ENCODE data around the gene PTGR3. TPM values are rescaled to one million over a fixed set of nuclear protein-coding genes. Genes with fewer than 3 reads are reported as not detected.

PTGR3 gene
- total and polyA plus RNA-seq, 2 of the 8 experiments (the other 6 are each of a cell fraction or from before 2014, with no cell fraction given) = 2.0 to 3.6 TPM

DNA sequence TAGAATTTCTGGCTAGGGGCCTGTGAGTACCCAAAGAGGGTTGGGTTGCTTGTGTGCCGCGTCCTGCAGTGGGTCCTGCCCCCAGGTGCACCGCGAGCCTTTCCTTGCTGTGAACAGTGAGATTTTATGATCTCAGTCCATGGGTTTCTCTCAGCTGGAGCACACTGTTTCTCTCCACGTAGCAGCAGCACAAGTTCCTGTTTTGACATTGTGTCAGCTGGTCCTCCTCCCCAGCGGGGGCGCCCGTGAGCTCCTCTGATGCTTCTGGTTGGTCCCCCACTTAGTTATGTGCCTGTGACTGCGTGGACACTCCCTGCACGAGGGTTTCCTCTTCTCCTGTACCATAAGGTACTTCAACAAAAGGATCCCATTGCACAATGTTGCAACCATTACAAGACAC is 31.5 kb upstream of the PTGR3 start:
- no peaks in the 10 kb centered on the region for H3K23me2 ChIP-seq (ENCODE audit: low read depth, low read length)
- ChIA-PET CTCF (ENCODE audit: partially characterized antibody) (interaction anchor here (0.6 to 0.9 kb wide), 3 partner anchors 16 to 868 kb away, joined by 3 read pairs; no protein-coding TSS in a partner anchor), POLR2A (ENCODE audit: partially characterized antibody) (no interaction called here)
- no peaks in the 10 kb centered on the region for H3K27me3 ChIP-seq (replicated peaks in 1 of 4; ENCODE audit: control insufficient read depth in 3 of 4, extremely low read depth in 1 of 4, insufficient read depth in 3 of 4, low read length in 3 of 4)
- FAIRE-seq (no peak), DNase-seq (ENCODE audit: low read depth in 1 of 2, low spot score in 2 of 2) (no peak)
- no peak overlapping the region for H3K56ac ChIP-seq (replicated peaks; ENCODE audit: insufficient read length, low read depth, low read length)
- no peak overlapping the region for H2AFZ ChIP-seq (ENCODE audit: low read length)
- no peak overlapping the region for H3K4me3 ChIP-seq (ENCODE audit: extremely low read depth in 1 of 4, insufficient read depth in 2 of 4, low read depth in 3 of 4, low read length in 4 of 4)
- H2BK120ac ChIP-seq (replicated peaks; ENCODE audit: low read depth, low read length) = no peak overlapping the region
- 92% methylated on average over 10 of the region's 10 CpGs; no CpG with 5 or more reads in 1 of the 2 experiments for WGBS, 2 experiments (ENCODE audit: extremely low coverage in 1 of 2, insufficient coverage in 1 of 2, insufficient read length in 1 of 2, insufficient replicate concordance in 2 of 2, low coverage in 1 of 2, low lambda C conversion rate in 2 of 2, missing lambda C conversion rate in 1 of 2)
- no peak overlapping the region for H3K18ac ChIP-seq (ENCODE audit: extremely low read depth, low read length)
- no peak overlapping the region for H3K14ac ChIP-seq (ENCODE audit: insufficient read length)
- no peak overlapping the region for H3K27ac ChIP-seq (ENCODE audit: low read depth, low read length)
- no peak overlapping the region for H2AK5ac ChIP-seq (ENCODE audit: low read depth, low read length)
- no peak overlapping the region for H2BK20ac ChIP-seq (ENCODE audit: low read length)
- H3K79me1 ChIP-seq (ENCODE audit: low read depth, low read length) = no peaks in the 10 kb centered on the region
- no peak for TF ChIP-seq ZNF274 (IDR thresholded peaks at IDR 0.05; ENCODE audit: borderline replicate concordance, extremely low read depth, low read length)
- TF ChIP-seq POLR2AphosphoS5 (IDR thresholded peaks at IDR 0.05; ENCODE audit: low read depth, low read length) = no peak
- TF ChIP-seq NANOG (IDR thresholded peaks at IDR 0.05; ENCODE audit: insufficient read depth, low read depth, low read length, poor library complexity, severe bottlenecking) = no peak
- TF ChIP-seq, protein P1, sequence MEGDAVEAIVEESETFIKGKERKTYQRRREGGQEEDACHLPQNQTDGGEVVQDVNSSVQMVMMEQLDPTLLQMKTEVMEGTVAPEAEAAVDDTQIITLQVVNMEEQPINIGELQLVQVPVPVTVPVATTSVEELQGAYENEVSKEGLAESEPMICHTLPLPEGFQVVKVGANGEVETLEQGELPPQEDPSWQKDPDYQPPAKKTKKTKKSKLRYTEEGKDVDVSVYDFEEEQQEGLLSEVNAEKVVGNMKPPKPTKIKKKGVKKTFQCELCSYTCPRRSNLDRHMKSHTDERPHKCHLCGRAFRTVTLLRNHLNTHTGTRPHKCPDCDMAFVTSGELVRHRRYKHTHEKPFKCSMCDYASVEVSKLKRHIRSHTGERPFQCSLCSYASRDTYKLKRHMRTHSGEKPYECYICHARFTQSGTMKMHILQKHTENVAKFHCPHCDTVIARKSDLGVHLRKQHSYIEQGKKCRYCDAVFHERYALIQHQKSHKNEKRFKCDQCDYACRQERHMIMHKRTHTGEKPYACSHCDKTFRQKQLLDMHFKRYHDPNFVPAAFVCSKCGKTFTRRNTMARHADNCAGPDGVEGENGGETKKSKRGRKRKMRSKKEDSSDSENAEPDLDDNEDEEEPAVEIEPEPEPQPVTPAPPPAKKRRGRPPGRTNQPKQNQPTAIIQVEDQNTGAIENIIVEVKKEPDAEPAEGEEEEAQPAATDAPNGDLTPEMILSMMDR (IDR thresholded peaks at IDR 0.05; ENCODE audit: control extremely low read depth in 1 of 3, insufficient read depth in 1 of 3, low read depth in 1 of 3, low read length in 3 of 3) = peak in 2 of 3 experiments; percentile 2 to 25; a peak in 2 of 4 replicates
- TF ChIP-seq, protein P2, sequence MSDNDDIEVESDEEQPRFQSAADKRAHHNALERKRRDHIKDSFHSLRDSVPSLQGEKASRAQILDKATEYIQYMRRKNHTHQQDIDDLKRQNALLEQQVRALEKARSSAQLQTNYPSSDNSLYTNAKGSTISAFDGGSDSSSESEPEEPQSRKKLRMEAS (IDR thresholded peaks at IDR 0.05) = no peak
- no peak for TF ChIP-seq TCF12 (IDR thresholded peaks at IDR 0.05; ENCODE audit: low read depth, low read length)
- H3K4me2 ChIP-seq (ENCODE audit: insufficient read depth in 1 of 2, low read depth in 2 of 2, low read length in 2 of 2) = no peak overlapping the region
- H3K79me2 ChIP-seq (ENCODE audit: control insufficient read depth in 1 of 2, insufficient read depth in 2 of 2, low read length in 2 of 2) = no peaks in the 10 kb centered on the region
- H3K23ac ChIP-seq (ENCODE audit: insufficient read length) = no peak overlapping the region
- H4K91ac ChIP-seq (replicated peaks; ENCODE audit: insufficient read length, low read length) = no peak overlapping the region
- H2BK15ac ChIP-seq (ENCODE audit: low read length) = no peak overlapping the region
- no peaks in the 10 kb centered on the region for H4K20me1 ChIP-seq (replicated peaks in 1 of 2; ENCODE audit: control insufficient read depth in 1 of 2, insufficient read depth in 2 of 2, low read length in 2 of 2)
- no peaks in the 10 kb centered on the region; a peak in 1 of 7 replicates for H3K4me1 ChIP-seq (replicated peaks in 1 of 4; ENCODE audit: control insufficient read depth in 3 of 4, insufficient read depth in 4 of 4, low read length in 3 of 4)
- no peak overlapping the region for H4K5ac ChIP-seq (ENCODE audit: insufficient read length, low read depth, low read length)
- H2BK5ac ChIP-seq (ENCODE audit: low read depth, low read length) = no peak overlapping the region
- no peaks in the 10 kb centered on the region for H3K9me3 ChIP-seq (ENCODE audit: insufficient read depth in 2 of 2, low read depth in 1 of 2, low read length in 1 of 2)
- no peak overlapping the region for H4K8ac ChIP-seq (ENCODE audit: extremely low read depth, insufficient read depth, low read length)
- no peak overlapping the region for H2BK12ac ChIP-seq (ENCODE audit: low read depth, low read length)
- no peak overlapping the region for H3K4ac ChIP-seq (replicated peaks; ENCODE audit: insufficient read length, low read depth, low read length)
- no peak overlapping the region for H3K9ac ChIP-seq (replicated peaks in 1 of 4; ENCODE audit: extremely low read depth in 1 of 4, low read depth in 3 of 4, low read length in 3 of 4)
- no peaks in the 10 kb centered on the region for H3K36me3 ChIP-seq (ENCODE audit: control insufficient read depth in 2 of 4, insufficient read depth in 4 of 4, low read length in 3 of 4)

All from H1 (cell line).